Measurements from ENCODE around the gene GALNT9. TPM values are rescaled to one million over a fixed set of nuclear protein-coding genes. Genes with fewer than 3 reads are reported as not detected.

GALNT9 gene
- total RNA-seq, 4 donors from 2014 or later, result 10.9 to 52.7 (median 36.7) TPM; not detected in 1

GRCh38 chr12:132275110-132275531 is 54.3 kb downstream of the GALNT9 start:
- no peak for ATAC-seq (ENCODE audit: low FRiP score)
- TF ChIP-seq CTCF (IDR thresholded peaks at IDR 0.05), result no peak
- DNase-seq (ENCODE audit: low spot score), result no peak

- no peak for ATAC-seq (ENCODE audit: low FRiP score)
- DNase-seq (ENCODE audit: low spot score), result no peak
Observed at GRCh38 chr12:132273992-132274334, 55.4 kb downstream of the GALNT9 start.

GRCh38 chr12:132272711-132273110 is 56.7 kb downstream of the GALNT9 start:
- TF ChIP-seq CTCF (IDR thresholded peaks at IDR 0.05), result no peak
- ATAC-seq (ENCODE audit: low FRiP score) (no peak), DNase-seq (ENCODE audit: low spot score) (no peak)

More at GRCh38 chr12:132273992-132274334, 55.4 kb downstream of the GALNT9 start:
- no peak for TF ChIP-seq CTCF (IDR thresholded peaks at IDR 0.05)

GRCh38 chr12:132271755-132272092 is 57.7 kb downstream of the GALNT9 start:
- TF ChIP-seq CTCF (IDR thresholded peaks at IDR 0.05), result no peak
- no peak for DNase-seq (ENCODE audit: low spot score)
- ATAC-seq (ENCODE audit: low FRiP score), result no peak

GRCh38 chr12:132270969-132271754 is 58.2 kb downstream of the GALNT9 start:
- no peak for TF ChIP-seq CTCF (IDR thresholded peaks at IDR 0.05)
- ATAC-seq (ENCODE audit: low FRiP score), result no peak
- DNase-seq (ENCODE audit: low spot score), result no peak

GRCh38 chr12:132270516-132270915 is 58.9 kb downstream of the GALNT9 start:
- DNase-seq (ENCODE audit: low spot score), result no peak
- ATAC-seq (ENCODE audit: low FRiP score), result no peak
- TF ChIP-seq CTCF (IDR thresholded peaks at IDR 0.05), result no peak

- ATAC-seq (ENCODE audit: low FRiP score) (no peak), DNase-seq (ENCODE audit: low spot score) (no peak)
- no peak for TF ChIP-seq CTCF (IDR thresholded peaks at IDR 0.05)
Observed at GRCh38 chr12:132269271-132269968, 60.0 kb downstream of the GALNT9 start.

Data from omental fat pad (tissue), 4 donors.